Kidney (tissue), 14 donors: Measurements from ENCODE around the gene FDX2. TPM values are rescaled to one million over a fixed set of nuclear protein-coding genes. Genes with fewer than 3 reads are reported as not detected.

Experiments used
- DNase-seq, 5 donors: peaks; one replicate each; pipeline ENCODE4 v3.0.0-alpha.2; 2013 to 2020
- FAIRE-seq: peaks from 2 replicates; lab custom pipeline; 2012; peaks lifted over from hg19 to GRCh38; lab: Jason Lieb, UNC
- H3K27ac ChIP-seq, 2 donors: one replicate each; pipeline ENCODE4 v1.7.0; 2013; ENCODE audit warnings: low read depth in 2 of 2, low read length in 2 of 2, inconsistent platforms in 1 of 2
- H3K27me3 ChIP-seq: one replicate; pipeline ENCODE4 v1.7.1; 2013; ENCODE audit warnings: low read length, inconsistent platforms; ENCODE audit not compliant: control insufficient read depth, insufficient read depth
- H3K36me3 ChIP-seq, 3 donors: one replicate each; pipeline versions ENCODE4 v1.7.0 to v1.7.1; 2013; ENCODE audit warnings: low read length in 3 of 3, control low read depth in 1 of 3, inconsistent platforms in 1 of 3; ENCODE audit not compliant: insufficient read depth in 3 of 3, control insufficient read depth in 2 of 3
- H3K4me1 ChIP-seq, 3 donors: one replicate each; pipeline versions ENCODE4 v1.7.0 to v1.7.1; 2013; ENCODE audit warnings: low read length in 3 of 3, inconsistent platforms in 1 of 3, low read depth in 1 of 3; ENCODE audit not compliant: control insufficient read depth in 2 of 3, insufficient read depth in 2 of 3
- H3K4me3 ChIP-seq, 3 donors: one replicate each; pipeline versions ENCODE4 v1.7.0 to v1.8.1; 2013; ENCODE audit warnings: low read length in 3 of 3, control low read depth in 1 of 3, inconsistent platforms in 1 of 3
- H3K9ac ChIP-seq, 3 donors: one replicate each; pipeline versions ENCODE4 v1.7.0 to v1.7.1; 2013; ENCODE audit warnings: low read length in 3 of 3, control low read depth in 1 of 3, inconsistent platforms in 1 of 3
- H3K9me3 ChIP-seq, 3 donors: one replicate each; pipeline versions ENCODE4 v1.7.0 to v1.7.1; 2013; ENCODE audit warnings: low read length in 3 of 3, control low read depth in 1 of 3, inconsistent platforms in 1 of 3; ENCODE audit not compliant: control insufficient read depth in 2 of 3, insufficient read depth in 1 of 3
- CTCF ChIP-seq: IDR thresholded peaks from 3 replicates; pipeline ENCODE4 v1.5.1; 2012; ENCODE audit warnings: mild to moderate bottlenecking, moderate library complexity, borderline replicate concordance; ENCODE audit not compliant: insufficient read depth; ENCODE audit errors: extremely low read depth
- intact Hi-C: fragments of 100-400 bp; cut with DNase I; formaldehyde crosslinking; loops from one replicate; pipeline ENCODE4 v1.11.1; 2022
- polyA plus RNA-seq: library from polyadenylated mRNA; stranded (reverse); fragments of 350-450 nt; fragmentation: Illumina TruSeq; extraction: RNeasy Lipid Tissue Mini Kit (QIAGEN cat#74804); gene quantifications from one replicate; pipeline ENCODE4 v1.2.3, GENCODE V29; 2014; ENCODE audit warnings: low read depth, low replicate concordance; ENCODE audit not compliant: insufficient read depth
- total RNA-seq: library from RNA; stranded (reverse); fragmentation: NEBNext Ultra II Directional; extraction: Animal tissue kit (Norgen Biotek cat#: 25700); gene quantifications from one replicate; pipeline ENCODE4 v1.2.1, GENCODE V29; 2021
- donor health status: control.
- donor health status: control.
- donor health status: control.
- donor health status: control.
- donor health status: control.
- donor health status: DM: yes; HTN: yes; CAD: no.
- donor health status: Normal renal cell carcinoma (clear cell type).

Gene FDX2
- total and polyA plus RNA-seq, 2 donors from 2014 or later = 20.1 to 88.4 TPM

GRCh38 chr19:10321417-10321797 is 5.6 kb upstream of the FDX2 start:
- no peaks in the 10 kb centered on the region for H3K27me3 ChIP-seq
- H3K4me3 ChIP-seq = no peak overlapping the region
- H3K4me1 ChIP-seq = no peaks in the 10 kb centered on the region
- H3K36me3 ChIP-seq = peaks cover 6 to 21% (median 13%) of the 10 kb centered on the region in 3 donors
- FAIRE-seq (no peak), DNase-seq (no peak)
- intact Hi-C loops = no loop called here
- H3K9me3 ChIP-seq = no peaks in the 10 kb centered on the region
- no peak overlapping the region for H3K27ac ChIP-seq
- no peak for TF ChIP-seq CTCF
- no peak overlapping the region for H3K9ac ChIP-seq

GRCh38 chr19:10320602-10321416 is 5.0 kb upstream of the FDX2 start:
- Histone ChIP-seq H3K27ac (no peak overlapping the region), H3K36me3 (peaks cover 6 to 21% (median 13%) of the 10 kb centered on the region in 3 donors), H3K27me3 (no peaks in the 10 kb centered on the region), H3K4me1 (no peaks in the 10 kb centered on the region), H3K9ac (no peak overlapping the region), H3K4me3 (no peak overlapping the region), H3K9me3 (no peaks in the 10 kb centered on the region)
- no peak for DNase-seq
- no peak for FAIRE-seq
- TF ChIP-seq CTCF = no peak
- intact Hi-C loops = no loop called here

GRCh38 chr19:10318807-10319682 is 3.2 kb upstream of the FDX2 start:
- FAIRE-seq = no peak
- no peak overlapping the region for H3K4me3 ChIP-seq
- H3K36me3 ChIP-seq = peaks cover 6 to 21% (median 10%) of the 10 kb centered on the region in 3 donors
- no peak for DNase-seq
- TF ChIP-seq CTCF = no peak
- H3K9me3 ChIP-seq = no peaks in the 10 kb centered on the region
- peaks cover 0 to 2% (median 0%) of the 10 kb centered on the region in 3 donors for H3K4me1 ChIP-seq
- H3K9ac ChIP-seq = no peak overlapping the region
- intact Hi-C loops = no loop called here
- no peaks in the 10 kb centered on the region for H3K27me3 ChIP-seq
- H3K27ac ChIP-seq = no peak overlapping the region
